GM12878 (cell line): ENCODE results near the gene PHYKPL. TPM values are rescaled to one million over a fixed set of nuclear protein-coding genes. Genes with fewer than 3 reads are reported as not detected.

ENCODE experiments used
- ATAC-seq: fragments of 200-7000 bp; cut with Tn5 transposase; 3 replicates; pipeline ENCODE4 v1.9.1; 2020; ENCODE audit warnings: mild to moderate bottlenecking, moderate library complexity
- BruUV-seq: library from RNA; stranded (reverse); fragments of 400-500 nt; replicated peaks from 2 replicates; lab custom pipeline; 2021; lab: Mats Ljungman, UMichigan
- CTCF ChIA-PET: fragments of 300-600 bp; sonication (Branson Sonifier 250); formaldehyde crosslinking; extraction: SDS; loops from one replicate; lab custom pipeline; 2021; ENCODE audit warnings: inconsistent platforms; lab: Yijun Ruan, JAX
- POLR2A ChIA-PET: fragments of 350-600 bp; formaldehyde crosslinking; extraction: SDS; loops from one replicate; lab custom pipeline; 2021; ENCODE audit warnings: inconsistent platforms; lab: Charles Lee
- RAD21 ChIA-PET: fragments of 300-600 bp; sonication (Branson Sonifier 250); formaldehyde crosslinking; loops from one replicate; lab custom pipeline; 2023; ENCODE audit warnings: antibody characterized with exemption; ENCODE audit not compliant: unreplicated experiment; lab: Charles Lee
- SMC1A ChIA-PET: fragments of 300-600 bp; sonication (Branson Sonifier 250); formaldehyde crosslinking; loops from one replicate; lab custom pipeline; 2023; ENCODE audit not compliant: unreplicated experiment, uncharacterized antibody; lab: Charles Lee
- DNase-seq: peaks from one replicate; pipeline ENCODE4 v3.0.0-alpha.2; 2011; ENCODE audit warnings: low read depth, low spot score
- FAIRE-seq: peaks from 3 replicates; lab custom pipeline; 2011; peaks lifted over from hg19 to GRCh38; lab: Jason Lieb, UNC
- H2AFZ ChIP-seq: 2 replicates; pipeline ENCODE4 v1.6.0; 2011; ENCODE audit warnings: low read depth, low read length, control low read depth; ENCODE audit not compliant: control insufficient read depth
- H3K27ac ChIP-seq: 2 replicates; pipeline ENCODE4 v1.5.1; 2011; ENCODE audit warnings: control low read depth; ENCODE audit not compliant: control insufficient read depth, insufficient read depth
- H3K27me3 ChIP-seq, 2 experiments: replicated peaks in 1 of 2; 2 replicates each; pipeline versions ENCODE4 v1.6.0 to v1.6.1; 2011; ENCODE audit warnings: low read length in 1 of 2; ENCODE audit not compliant: control insufficient read depth in 2 of 2, insufficient read depth in 2 of 2
- H3K36me3 ChIP-seq, 2 experiments: 2 replicates each; pipeline ENCODE4 v1.5.1; 2011; ENCODE audit warnings: low read length in 1 of 2; ENCODE audit not compliant: control insufficient read depth in 2 of 2, insufficient read depth in 2 of 2
- H3K4me1 ChIP-seq: 2 replicates; pipeline ENCODE4 v1.6.1; 2011; ENCODE audit warnings: mild to moderate bottlenecking, low read length, moderate library complexity, mixed read lengths; ENCODE audit not compliant: control insufficient read depth, insufficient read depth
- H3K4me2 ChIP-seq: 2 replicates; pipeline ENCODE4 v1.6.0; 2011; ENCODE audit warnings: control low read depth; ENCODE audit not compliant: control insufficient read depth, insufficient read depth
- H3K4me3 ChIP-seq: fragments of 200-600 bp; sonication (generic); 2 replicates; pipeline ENCODE4 v1.5.1; 2016
- H3K79me2 ChIP-seq: 2 replicates; pipeline ENCODE4 v1.6.0; 2011; ENCODE audit warnings: low read length; ENCODE audit not compliant: control insufficient read depth, insufficient read depth
- H3K9ac ChIP-seq: 2 replicates; pipeline ENCODE4 v1.8.0; 2011; ENCODE audit warnings: low read length, control low read depth, mixed read lengths; ENCODE audit not compliant: control insufficient read depth, insufficient read depth
- H3K9me3 ChIP-seq: replicated peaks from 3 replicates; pipeline ENCODE4 v1.5.1; 2011; ENCODE audit warnings: mild to moderate bottlenecking, low read length; ENCODE audit not compliant: control insufficient read depth, insufficient read depth
- H4K20me1 ChIP-seq: 2 replicates; pipeline ENCODE4 v1.6.0; 2011; ENCODE audit not compliant: control insufficient read depth, insufficient read depth
- ASH2L ChIP-seq: fragments of 300-600, 200-600 bp; sonication (generic); IDR thresholded peaks from 2 replicates; pipeline ENCODE4 v1.6.1; 2017; ENCODE audit warnings: low read depth, mild to moderate bottlenecking, borderline replicate concordance
- CBX3 ChIP-seq: fragments of 200-600 bp; sonication (generic); IDR thresholded peaks from 2 replicates; pipeline ENCODE4 v1.6.1; 2016; ENCODE audit warnings: low read depth, borderline replicate concordance
- FOS ChIP-seq: IDR thresholded peaks from 3 replicates; pipeline ENCODE4 v1.6.1; 2011; ENCODE audit warnings: borderline replicate concordance; ENCODE audit not compliant: insufficient read length; ENCODE audit errors: extremely low read depth
- WGBS: methylation state at CpG from one replicate; pipeline ENCODE4 v1.1.6; 2016; ENCODE audit warnings: low lambda C conversion rate; ENCODE audit not compliant: insufficient replicate concordance, insufficient coverage; ENCODE audit errors: missing lambda C conversion rate; 5-methylcytosine and 5-hydroxymethylcytosine counted together
- in situ Hi-C: fragments of 300-500 bp; cut with MboI; formaldehyde crosslinking; loops from 9 replicates; pipeline ENCODE4 v1.14.3; 2018; ENCODE audit warnings: mixed read lengths
- intact Hi-C: fragments of 100-400 bp; cut with micrococcal nuclease; formaldehyde crosslinking; loops from one replicate; pipeline ENCODE4 v1.14.2; 2022; ENCODE audit not compliant: unreplicated experiment
- polyA plus RNA-seq, 11 experiments: library from polyadenylated mRNA; depleted of rRNA in 4 of 11; unstranded in 6 of 11; stranded (reverse) in 5 of 11; fragments of >200 nt; fragmentation: Nextera tagmentation in 4 of 11; fragmentation: Illumina TruSeq in 1 of 11; extraction: Ambion mirVana in 4 of 11; extraction: Trizol in 1 of 11; gene quantifications; 1 replicate in 1 of 11; 2 replicates in 10 of 11; pipeline versions ENCODE4 v1.2.1 to v1.2.3, GENCODE V29; 2011 to 2016; ENCODE audit warnings: inconsistent platforms in 2 of 11, missing spikeins in 2 of 11, low read depth in 1 of 11
- total RNA-seq, 4 experiments: library from RNA; depleted of rRNA in 3 of 4; stranded (reverse); fragments of >200 nt in 3 of 4; fragmentation: Illumina TruSeq in 1 of 4; extraction: Trizol in 1 of 4; gene quantifications; 2 replicates each; pipeline versions ENCODE4 v1.2.1 to v1.2.3, GENCODE V29; 2013 to 2021
- TF ChIP-seq, protein P1 (sequence below): IDR thresholded peaks from 2 replicates; pipeline ENCODE4 v1.6.1; 2011; ENCODE audit warnings: borderline replicate concordance, low read depth, mild to moderate bottlenecking, moderate library complexity, mixed read lengths, low read length; ENCODE audit not compliant: insufficient read depth; ENCODE audit errors: extremely low read length

PHYKPL gene
- total and polyA plus RNA-seq, 10 of the 15 experiments (the other 5 are each of a cell fraction or from before 2014, with no cell fraction given), result 4.5 to 53.9 (median 25.6) TPM

DNA sequence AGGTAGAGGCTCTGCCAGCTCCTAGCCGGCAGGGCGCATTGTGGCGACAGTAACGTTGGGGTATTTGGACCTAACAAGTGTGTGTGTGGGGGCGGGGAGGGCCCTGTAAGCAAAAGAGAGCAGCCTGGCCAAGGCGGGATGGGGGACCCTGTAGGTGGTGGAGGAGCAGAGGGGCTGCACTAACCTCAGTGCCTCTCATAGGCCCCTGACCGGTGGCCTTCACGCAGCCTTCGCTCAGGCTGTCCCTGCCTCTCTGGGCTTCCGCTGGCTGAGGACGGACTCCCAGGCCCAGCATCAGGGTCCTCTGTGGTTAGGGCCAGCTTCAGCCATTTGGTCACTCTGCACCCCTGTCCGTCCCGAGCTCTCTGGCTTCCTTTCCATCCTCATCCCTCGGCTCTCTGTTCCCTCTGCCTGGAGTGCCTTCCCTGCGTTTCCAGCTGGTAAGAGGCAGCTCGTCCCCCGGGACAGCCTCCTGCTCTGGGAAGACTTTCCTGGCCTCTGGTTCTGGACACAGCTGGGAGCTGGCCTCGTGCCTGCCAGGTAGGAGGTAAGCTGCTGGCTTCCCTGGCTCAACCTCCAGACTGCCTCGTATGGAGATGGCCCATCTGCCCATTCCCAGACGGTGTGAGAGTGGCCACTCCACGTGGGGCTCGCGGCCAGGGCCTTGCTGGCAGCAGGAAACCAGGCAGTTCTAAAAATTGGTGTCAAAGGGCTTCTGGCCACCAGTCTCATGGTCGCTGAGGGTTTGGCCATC is 39.3 kb upstream of the PHYKPL start (continued):
- TF ChIP-seq, protein P1, sequence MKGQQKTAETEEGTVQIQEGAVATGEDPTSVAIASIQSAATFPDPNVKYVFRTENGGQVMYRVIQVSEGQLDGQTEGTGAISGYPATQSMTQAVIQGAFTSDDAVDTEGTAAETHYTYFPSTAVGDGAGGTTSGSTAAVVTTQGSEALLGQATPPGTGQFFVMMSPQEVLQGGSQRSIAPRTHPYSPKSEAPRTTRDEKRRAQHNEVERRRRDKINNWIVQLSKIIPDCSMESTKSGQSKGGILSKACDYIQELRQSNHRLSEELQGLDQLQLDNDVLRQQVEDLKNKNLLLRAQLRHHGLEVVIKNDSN, result no peak
- TF ChIP-seq CBX3 (no peak), ASH2L (no peak)
- TF ChIP-seq, all 136 proteins: peak for 0

DNA sequence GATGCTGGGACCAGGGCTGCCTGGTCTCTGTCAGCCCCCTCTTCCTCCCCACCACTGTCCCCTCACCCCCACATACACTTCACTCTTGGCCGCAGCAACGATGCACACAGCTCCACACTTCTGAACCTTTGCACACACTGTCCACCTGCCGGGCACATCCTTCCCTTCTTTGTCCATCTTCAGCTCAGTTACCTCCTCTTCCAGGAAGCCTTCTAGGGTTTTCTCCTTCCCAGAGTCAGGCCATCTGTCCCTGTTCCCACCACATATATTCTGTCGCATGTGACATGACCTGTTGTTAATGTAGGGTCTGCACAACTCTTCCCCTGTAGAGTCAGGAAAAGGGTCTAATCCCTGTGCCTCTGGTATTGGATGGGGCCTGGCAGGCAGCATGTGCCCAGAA is 38.6 kb upstream of the PHYKPL start:
- FAIRE-seq, result no peak
- intact Hi-C loops, result no loop called here
- ATAC-seq, result no peak
- no peaks in the 10 kb centered on the region for H3K36me3 ChIP-seq
- 69% methylated on average over 4 of the region's 4 CpGs for WGBS
- CTCF ChIA-PET, result no interaction called here
- BruUV-seq, result no TSS peak
- SMC1A ChIA-PET, result no interaction called here
- no peaks in the 10 kb centered on the region for H3K9me3 ChIP-seq
- no peak overlapping the region for H3K27ac ChIP-seq
- POLR2A ChIA-PET, result no interaction called here
- no peaks in the 10 kb centered on the region for H3K79me2 ChIP-seq
- H4K20me1 ChIP-seq, result no peaks in the 10 kb centered on the region
- RAD21 ChIA-PET, result no interaction called here
- no peak for TF ChIP-seq FOS
- no peak overlapping the region for H2AFZ ChIP-seq
- no peak overlapping the region for H3K4me2 ChIP-seq
- no peak overlapping the region for H3K9ac ChIP-seq
- in situ Hi-C loops, result no loop called here
- DNase-seq, result no peak
- no peak overlapping the region for H3K4me3 ChIP-seq
- H3K4me1 ChIP-seq, result no peaks in the 10 kb centered on the region
- no peaks in the 10 kb centered on the region; a peak in 1 of 4 replicates for H3K27me3 ChIP-seq
